T-helper 1 cell treated with Interleukin-12 subunit alpha and Interleukin-12 subunit beta and Interleukin-4 antibody, amounts not matched to agents 30 ng/mL and 1 ng/mL, for 36 hours (primary cell): ENCODE results near the gene CRY2. TPM values are rescaled to one million over a fixed set of nuclear protein-coding genes. Genes with fewer than 3 reads are reported as not detected.
"Not testable (repeated sequence)": the region's sequence is repeated elsewhere in the genome, so short reads cannot be mapped to it uniquely, and the experiment has no call there.

Experiments
- intact Hi-C: fragments of 100-400 bp; cut with micrococcal nuclease; formaldehyde crosslinking; loops from one replicate; pipeline ENCODE4 v1.15.1; 2024
- total RNA-seq: library from RNA; stranded (reverse); gene quantifications from 2 replicates; pipeline ENCODE4 v1.2.3, GENCODE V29; 2022

The CRY2 gene
- total RNA-seq, 1 donor from 2014 or later = 27.9 TPM

- intact Hi-C loops = no loop called here
Observed at GRCh38 chr11:45810431-45811108, 36.7 kb upstream of the CRY2 start.

DNA sequence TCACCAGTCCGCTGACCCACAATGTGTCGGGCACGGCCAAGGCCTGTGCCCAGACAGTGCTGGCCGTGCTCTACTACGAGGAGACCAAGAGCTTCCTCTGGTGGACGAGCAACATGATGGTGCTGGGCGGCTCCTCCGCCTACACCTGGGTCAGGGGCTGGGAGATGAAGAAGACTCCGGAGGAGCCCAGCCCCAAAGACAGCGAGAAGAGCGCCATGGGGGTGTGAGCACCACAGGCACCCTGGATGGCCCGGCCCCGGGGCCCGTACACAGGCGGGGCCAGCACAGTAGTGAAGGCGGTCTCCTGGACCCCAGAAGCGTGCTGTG lies 36.2 kb upstream of the CRY2 start:
- intact Hi-C loops = no loop called here

DNA sequence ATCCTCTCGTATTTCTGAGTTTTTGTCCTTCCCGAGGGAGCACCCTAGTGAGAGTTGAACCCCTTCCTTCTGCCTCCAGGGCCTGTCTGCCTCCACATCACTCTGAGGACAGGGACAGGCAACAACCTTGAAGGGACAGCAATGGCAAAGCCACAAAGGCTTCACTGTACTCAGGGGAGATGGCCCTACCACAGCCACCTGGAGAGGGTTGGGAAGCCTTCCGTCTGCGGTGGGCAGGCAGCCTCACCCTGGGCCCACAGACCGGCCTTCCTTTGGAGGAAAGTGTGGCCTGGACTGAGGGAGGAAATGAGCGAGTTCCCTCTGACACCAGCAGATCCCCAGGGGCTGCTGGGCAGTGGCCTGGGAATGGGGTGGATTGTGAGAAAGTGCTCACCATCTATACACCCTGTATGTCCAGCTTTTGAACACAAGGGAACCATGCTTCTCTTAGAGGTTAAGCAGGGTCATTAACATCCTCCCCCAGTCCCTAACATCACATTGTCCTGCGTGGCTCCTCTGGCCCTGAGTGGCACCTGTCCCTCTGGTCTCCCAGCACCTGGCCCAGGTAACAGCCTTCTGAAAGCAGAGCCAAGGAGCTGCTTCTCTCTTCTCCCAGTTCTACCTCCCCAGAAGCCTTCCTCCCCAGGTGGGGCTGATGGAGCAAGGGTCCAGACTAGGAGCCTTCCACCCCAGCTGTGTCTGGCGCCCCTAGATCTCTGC lies 35.5 kb upstream of the CRY2 start:
- intact Hi-C loops = no loop called here

GRCh38 chr11:45812581-45813548 lies 34.4 kb upstream of the CRY2 start:
- intact Hi-C loops = no loop called here

GRCh38 chr11:45815747-45816146 lies 31.5 kb upstream of the CRY2 start:
- intact Hi-C loops = no loop called here

DNA sequence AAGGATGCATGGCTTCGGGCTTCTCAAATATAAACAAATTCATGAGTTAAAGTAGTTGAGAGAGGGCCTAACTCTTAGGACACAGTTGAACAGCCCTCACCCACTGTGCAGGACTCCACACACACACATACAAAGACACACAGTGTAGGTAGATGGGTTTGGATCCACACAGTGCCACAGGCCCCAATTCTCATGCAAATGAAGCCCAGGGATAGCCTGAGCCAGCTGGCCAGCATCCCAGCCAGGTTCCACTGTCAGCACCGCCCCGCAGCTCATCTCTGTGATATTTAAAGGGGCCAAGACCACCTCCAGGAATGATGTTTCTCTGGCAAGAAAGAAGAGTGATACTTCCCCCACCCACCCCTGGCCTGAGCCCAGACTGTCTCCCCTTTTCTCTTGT lies 30.7 kb upstream of the CRY2 start:
- intact Hi-C loops = no loop called here

DNA sequence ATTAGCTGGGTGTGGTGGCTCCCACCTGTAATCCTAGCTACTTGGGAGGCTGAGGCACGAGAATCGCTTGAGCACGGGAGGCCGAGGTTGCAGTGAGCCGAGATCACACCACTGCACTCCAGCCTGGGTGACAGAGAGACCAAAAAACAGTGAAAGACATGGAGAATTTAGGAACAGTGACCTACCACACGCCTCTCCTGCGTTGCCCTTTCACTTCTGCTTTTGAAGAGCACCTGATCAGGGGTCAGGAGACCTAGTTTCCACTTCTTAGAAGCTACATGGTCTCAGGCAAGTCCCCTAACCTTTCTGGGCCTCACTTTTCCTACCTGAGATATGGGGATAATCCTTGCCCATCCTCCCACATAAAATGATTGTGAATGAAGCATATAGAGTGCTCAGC lies 30.1 kb upstream of the CRY2 start:
- intact Hi-C loops = no loop called here

GRCh38 chr11:45818961-45819605 lies 28.2 kb upstream of the CRY2 start:
- intact Hi-C loops = no loop called here

DNA sequence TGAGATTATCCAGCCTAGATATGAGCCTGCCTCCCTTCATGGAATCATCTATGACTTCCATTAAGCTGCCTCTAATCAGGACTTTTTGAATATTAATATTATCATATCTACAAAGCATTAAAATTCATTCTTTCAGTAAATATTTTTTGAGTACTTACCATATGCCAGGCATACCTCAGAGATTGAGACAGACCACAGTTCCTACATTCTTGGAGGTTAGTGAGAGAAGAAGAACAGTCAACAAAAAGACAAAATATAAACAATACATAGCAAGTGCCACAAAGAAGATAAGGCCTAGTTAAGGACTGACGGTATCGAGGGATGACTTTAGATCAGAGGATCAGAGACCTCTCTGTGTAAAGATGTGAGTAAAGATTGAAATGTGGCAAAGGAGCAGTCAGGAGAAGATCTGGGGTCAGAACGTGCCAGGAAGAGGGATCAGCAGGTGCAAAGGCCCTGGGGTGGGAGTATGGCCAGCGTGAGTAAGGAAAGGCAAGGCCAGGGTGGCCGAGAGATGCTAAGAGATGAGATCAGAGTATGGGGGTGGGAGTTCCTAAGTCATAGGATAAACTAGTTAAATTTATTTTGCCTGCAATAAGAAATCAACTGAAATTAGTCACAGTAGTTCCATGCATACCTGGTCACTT lies 26.9 kb upstream of the CRY2 start:
- intact Hi-C loops = no loop called here

GRCh38 chr11:45826492-45826891 lies 20.8 kb upstream of the CRY2 start:
- intact Hi-C loops = not testable (repeated sequence)

- intact Hi-C loops = no loop called here
Observed at GRCh38 chr11:45827123-45827522, 20.2 kb upstream of the CRY2 start.

DNA sequence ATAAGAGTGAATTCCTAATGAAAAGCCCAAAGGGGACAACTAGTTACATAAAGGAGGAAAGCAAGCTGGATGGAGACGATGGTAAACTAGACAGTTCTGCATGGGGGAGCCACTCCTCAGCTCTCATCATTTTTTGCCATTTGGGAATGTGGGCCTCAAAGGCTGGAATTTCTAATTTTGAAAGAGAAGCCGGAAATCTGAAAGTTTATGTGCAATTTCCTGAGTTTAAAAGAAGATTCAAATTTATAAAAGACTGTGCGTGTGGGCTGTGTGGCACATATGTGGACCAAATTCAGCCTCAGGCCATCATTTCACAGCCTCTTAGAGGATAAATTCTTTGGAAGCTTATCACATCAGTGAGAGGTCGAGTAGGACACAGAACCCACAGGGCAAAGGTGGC lies 18.3 kb upstream of the CRY2 start:
- intact Hi-C loops = no loop called here

DNA sequence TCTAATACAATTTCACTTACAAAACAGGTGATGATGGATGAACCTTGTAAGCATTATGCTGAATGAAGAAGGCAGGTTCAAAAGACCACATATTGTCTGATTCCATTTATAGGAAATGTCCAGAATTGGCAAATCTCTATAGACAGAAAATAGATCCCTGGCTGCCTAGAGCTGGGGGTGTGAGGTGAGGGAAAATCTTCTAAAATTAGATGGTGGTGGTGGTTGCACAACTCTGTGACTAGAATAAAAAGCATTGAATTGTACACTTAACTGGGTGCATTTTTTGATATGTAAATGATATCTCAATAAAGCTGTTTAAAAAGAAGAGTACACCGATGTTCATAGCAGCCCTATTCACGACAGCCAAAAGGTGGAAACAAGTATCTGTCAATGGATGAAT lies 16.7 kb upstream of the CRY2 start:
- intact Hi-C loops = no loop called here

DNA sequence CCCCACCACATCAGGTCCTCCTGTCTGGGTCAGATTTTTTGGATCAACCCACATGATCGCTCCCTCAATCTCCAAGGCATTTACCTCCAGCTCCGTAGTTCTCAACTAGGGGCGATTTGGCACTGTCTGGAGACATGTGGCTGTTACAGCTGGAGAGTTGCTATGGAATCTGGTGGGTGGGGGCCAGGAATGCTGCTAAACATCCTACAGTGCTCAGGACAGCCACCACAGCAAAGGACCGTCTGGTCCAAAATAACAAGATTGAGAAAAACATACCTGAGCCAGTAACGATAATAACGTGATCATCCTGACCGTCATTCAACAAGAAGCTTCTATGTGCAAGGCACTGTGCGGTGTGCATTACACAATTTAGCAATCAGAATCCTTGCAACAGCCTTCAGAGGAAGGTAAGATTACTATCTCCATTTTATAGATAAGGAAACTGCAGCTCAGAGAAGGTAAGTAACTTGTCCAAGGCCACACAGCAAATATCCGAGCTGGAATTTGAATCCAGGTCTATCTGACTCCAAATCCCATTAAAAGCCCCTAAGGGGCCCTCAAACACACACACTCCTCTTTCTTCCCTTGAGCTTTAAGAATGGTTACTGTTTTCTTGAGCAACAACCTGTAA lies 14.3 kb upstream of the CRY2 start:
- intact Hi-C loops = no loop called here

GRCh38 chr11:45833761-45834160 lies 13.5 kb upstream of the CRY2 start:
- intact Hi-C loops = loop anchor here (1.0 kb wide), 2 partner anchors 10 to 28 kb away; partner anchors contain the start of gene SLC35C1

DNA sequence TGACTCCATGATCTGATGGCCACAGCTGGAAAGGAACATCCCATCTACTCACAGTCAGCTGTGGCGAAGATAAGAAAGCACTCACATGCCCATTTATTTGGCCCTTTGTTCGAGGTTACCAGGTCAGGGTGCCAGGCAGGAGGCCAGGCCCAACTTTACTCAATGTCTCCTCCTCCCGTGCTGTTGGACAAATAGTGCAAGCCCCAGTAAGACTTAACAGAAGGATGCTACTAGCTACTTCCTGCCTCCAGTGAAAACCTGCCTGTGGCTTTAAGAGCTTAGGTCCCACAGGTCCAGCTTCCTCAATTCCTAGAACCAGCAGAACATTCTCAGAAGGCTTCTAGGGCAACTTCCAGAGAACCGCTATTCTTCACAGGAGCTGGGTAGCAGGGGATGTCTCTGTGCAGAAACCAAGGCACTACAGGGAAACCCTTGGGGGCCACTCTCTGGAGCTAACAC lies 12.9 kb upstream of the CRY2 start:
- intact Hi-C loops = loop anchor here (1.0 kb wide), 2 partner anchors 9 to 29 kb away; partner anchors contain the start of gene SLC35C1

GRCh38 chr11:45839204-45839603 lies 8.1 kb upstream of the CRY2 start:
- intact Hi-C loops = no loop called here

DNA sequence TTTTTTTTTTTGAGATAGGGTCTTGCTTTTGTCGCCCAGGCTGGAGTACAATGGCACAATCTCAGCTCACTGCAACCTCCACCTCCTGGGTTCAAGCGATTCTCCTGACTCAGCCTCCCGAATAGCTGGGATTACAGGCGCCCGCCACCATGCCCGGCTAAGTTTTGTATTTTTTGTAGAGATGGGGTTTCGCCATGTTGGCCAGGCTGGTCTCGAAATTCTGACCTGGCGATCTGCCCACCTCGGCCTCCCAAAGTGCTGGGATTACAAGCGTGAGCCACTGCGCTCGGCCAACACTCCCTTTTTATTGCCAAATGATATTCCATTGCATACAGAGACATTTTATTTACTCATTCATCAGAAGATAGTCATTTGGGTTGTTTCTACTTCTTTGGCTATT lies 7.0 kb upstream of the CRY2 start:
- intact Hi-C loops = loop anchor here (10.0 kb wide), 2 partner anchors 755 to 1275 kb away; partner anchors contain the start of genes AMBRA1 and CD82

DNA sequence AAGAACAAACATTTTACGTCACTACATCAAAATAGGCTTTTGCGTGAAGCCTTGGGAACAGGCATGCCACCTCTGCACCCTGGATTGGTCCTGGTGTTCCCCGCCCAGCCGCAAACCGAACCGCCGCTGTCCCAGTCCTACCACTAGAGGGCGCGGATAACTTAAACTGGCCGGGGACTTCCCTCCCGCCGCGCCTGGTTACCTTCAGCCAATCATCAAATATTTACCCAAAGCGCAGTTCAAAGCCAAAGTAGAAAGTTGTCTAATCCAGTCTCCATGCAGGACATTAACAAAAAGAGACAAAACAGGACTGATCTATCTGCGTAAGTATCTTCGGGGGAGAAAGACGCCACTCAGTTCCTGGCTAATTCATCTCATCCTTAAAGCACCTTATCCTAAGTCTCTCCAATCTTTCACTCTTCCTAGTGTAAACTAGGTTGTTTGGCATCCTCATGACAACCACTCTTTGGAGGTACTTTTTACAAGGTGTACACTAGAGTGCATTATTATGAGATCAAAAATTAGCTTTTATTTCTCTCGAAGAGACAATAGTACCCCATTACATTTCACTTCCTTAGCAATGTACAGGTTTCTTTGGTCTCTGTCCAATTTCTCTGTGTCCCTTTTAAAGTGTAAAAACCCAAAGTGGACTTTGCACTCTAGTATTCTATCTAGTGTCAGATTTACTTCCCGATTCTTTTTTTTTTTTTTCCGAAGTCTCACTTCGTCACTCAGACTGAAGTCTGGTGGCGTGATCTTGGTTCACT lies 3.9 kb upstream of the CRY2 start:
- intact Hi-C loops = loop anchor here (1.0 to 10.0 kb wide), 8 partner anchors 9 to 1279 kb away; partner anchors contain the start of genes AMBRA1, CD82, MAPK8IP1 and SLC35C1
